PC-3 (cell line): Measurements from ENCODE around the gene ZSCAN5A.
"Not testable (repeated sequence)": the region's sequence is repeated elsewhere in the genome, so short reads cannot be mapped to it uniquely, and the experiment has no call there.

Experiments used
- EZH2phosphoT487 ChIP-seq: fragments of 300-600 bp; sonication (generic); IDR thresholded peaks from 2 replicates; pipeline ENCODE4 v1.6.1; 2018; ENCODE audit warnings: mild to moderate bottlenecking, antibody characterized with exemption, low read length, borderline replicate concordance
- TF ChIP-seq, protein P1 (sequence below): fragments of 300-600 bp; sonication (generic); conservative IDR thresholded peaks from 2 replicates; pipeline ENCODE4 v1.5.1; 2017; ENCODE audit warnings: antibody characterized with exemption, low read depth, mild to moderate bottlenecking, low read length

DNA sequence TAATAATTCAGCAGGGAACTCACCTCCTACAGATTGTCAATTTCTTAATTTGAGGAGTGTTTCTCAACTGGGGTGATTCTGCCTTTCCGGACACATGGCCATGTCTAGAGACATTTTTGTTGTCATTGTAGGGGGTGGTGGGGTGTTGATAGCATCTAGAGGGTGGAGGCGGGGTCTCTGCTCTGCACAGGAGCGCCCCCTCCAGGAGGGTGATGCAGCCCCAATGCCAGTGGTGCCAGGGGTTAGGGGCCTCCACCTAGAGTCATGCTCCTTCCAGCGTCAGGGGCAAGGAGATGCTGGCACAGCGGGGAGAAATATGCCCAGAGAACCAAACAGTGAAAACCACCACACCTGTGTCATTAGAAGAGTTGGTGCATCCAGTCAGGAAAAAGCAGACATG lies 107.1 kb downstream of the ZSCAN5A start:
- TF ChIP-seq, protein P1, sequence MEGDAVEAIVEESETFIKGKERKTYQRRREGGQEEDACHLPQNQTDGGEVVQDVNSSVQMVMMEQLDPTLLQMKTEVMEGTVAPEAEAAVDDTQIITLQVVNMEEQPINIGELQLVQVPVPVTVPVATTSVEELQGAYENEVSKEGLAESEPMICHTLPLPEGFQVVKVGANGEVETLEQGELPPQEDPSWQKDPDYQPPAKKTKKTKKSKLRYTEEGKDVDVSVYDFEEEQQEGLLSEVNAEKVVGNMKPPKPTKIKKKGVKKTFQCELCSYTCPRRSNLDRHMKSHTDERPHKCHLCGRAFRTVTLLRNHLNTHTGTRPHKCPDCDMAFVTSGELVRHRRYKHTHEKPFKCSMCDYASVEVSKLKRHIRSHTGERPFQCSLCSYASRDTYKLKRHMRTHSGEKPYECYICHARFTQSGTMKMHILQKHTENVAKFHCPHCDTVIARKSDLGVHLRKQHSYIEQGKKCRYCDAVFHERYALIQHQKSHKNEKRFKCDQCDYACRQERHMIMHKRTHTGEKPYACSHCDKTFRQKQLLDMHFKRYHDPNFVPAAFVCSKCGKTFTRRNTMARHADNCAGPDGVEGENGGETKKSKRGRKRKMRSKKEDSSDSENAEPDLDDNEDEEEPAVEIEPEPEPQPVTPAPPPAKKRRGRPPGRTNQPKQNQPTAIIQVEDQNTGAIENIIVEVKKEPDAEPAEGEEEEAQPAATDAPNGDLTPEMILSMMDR = 0 out of 2 replicates have a peak, but pooled peaks have one; percentile 12
- not testable (repeated sequence) for TF ChIP-seq EZH2phosphoT487
